GM21529 (cell line): ENCODE results near the gene ACVR1C.
"Not testable (repeated sequence)": the region's sequence is repeated elsewhere in the genome, so short reads cannot be mapped to it uniquely, and the experiment has no call there.

Source experiments
- ATAC-seq: cut with Tn5 transposase; IDR thresholded peaks from one replicate; pipeline ENCODE4 v1.9.1; 2021; ENCODE audit not compliant: unreplicated experiment

The ACVR1C gene

DNA sequence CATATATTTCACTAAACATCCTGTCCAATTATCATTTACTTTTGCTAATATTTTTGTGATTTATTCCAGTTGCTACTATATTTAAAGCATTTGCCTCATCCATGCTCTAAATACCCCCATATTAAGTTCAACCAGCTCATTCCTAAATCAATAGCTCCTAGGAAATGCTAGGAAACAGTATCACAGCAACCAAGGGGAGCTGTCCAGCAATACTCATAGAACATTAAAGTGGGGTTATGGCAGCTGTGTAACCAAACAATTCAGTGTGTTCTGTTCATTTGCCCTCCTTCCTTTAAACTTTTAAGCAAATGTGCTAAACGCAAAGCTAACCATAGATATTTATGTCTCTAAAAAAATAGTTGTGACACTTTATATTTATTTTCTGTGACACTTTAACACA lies 41.1 kb downstream of the ACVR1C start:
- ATAC-seq, result no peak

DNA sequence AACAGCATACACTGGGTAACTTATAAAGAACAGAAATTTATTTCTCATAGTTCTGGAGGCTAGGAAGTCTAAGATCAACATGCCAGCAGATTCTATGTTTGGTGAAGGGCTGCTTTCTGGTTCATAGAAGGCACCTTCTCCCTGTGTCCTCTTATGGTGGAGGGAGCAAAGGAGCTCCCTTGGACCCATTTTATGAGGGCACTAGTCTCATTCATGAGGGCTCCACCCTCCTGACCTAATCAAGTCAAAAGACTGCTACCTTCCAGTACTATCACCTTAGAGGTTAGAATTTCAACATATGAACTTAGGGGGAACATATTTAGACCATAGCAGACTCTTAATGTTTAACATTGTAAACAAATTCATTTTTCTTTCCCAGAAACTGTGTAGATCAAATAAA lies 54.5 kb downstream of the ACVR1C start:
- ATAC-seq, result no peak

DNA sequence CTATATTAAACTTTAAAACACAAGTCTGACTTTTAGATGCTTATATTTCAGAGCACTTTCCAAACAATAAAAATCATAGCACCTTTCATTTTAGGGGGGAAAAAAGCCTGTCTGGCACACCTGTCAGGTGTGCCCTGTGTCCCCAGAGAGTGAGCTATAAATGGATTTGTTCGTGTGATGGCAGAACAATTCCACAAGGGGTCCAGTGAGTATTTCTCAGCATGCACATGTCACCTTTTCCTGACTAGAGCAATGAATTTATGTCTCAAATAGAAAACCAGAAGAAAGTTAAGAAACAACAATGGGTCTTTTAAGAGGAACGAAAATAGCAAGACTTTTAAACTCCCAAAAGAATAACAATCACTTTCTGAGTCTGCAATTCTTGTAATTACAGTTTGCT lies 55.9 kb downstream of the ACVR1C start:
- no peak for ATAC-seq

DNA sequence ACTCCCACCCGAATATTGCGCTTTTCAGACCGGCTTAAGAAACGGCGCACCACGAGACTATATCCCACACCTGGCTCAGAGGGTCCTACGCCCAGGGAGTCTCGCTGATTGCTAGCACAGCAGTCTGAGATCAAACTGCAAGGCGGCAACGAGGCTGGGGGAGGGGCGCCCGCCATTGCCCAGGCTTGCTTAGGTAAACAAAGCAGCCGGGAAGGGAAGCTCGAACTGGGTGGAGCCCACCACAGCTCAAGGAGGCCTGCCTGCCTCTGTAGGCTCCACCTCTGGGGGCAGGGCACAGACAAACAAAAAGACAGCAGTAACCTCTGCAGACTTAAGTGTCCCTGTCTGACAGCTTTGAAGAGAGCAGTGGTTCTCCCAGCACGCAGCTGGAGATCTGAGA lies 62.0 kb downstream of the ACVR1C start:
- not testable (repeated sequence) for ATAC-seq

DNA sequence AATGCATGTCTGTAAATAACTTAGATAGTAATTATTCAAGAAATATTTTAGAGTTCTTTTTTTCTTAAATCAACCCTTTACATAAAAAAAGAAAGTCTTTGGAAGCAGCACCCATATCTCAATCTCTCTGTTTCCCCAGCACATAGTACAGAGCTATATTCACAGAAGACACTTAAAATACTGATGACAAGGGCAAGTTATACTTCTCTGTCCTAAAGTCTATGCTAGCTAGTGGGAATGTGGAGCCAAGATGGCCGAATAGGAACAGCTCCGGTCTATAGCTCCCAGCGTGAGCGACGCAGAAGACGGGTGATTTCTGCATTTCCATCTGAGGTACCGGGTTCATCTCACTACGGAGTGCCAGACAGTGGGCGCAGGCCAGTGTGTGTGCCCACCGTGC lies 62.6 kb downstream of the ACVR1C start:
- not testable (repeated sequence) for ATAC-seq

- no peak for ATAC-seq
Observed at GRCh38 chr2:157565550-157565949, 63.1 kb downstream of the ACVR1C start.

DNA sequence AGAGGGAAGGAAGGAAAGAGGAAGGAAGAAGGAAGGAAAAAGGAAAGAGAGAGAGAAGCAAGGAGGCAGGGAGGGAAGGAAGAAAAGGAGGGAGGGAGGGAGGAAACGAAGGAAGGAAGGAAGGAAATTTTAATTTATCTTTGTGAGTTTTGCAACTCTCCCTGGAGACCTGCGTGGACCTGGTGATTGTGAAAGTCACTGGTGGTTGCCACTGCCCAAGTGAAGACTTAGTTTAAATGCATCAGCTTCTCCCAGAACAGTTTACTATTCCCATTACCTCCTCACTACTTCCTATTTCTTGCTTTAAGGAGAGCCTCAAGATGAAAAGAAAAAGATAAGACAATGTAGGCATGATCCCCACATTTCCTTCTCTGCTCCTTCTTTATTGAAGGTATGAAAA lies 68.8 kb downstream of the ACVR1C start:
- ATAC-seq, result no peak

DNA sequence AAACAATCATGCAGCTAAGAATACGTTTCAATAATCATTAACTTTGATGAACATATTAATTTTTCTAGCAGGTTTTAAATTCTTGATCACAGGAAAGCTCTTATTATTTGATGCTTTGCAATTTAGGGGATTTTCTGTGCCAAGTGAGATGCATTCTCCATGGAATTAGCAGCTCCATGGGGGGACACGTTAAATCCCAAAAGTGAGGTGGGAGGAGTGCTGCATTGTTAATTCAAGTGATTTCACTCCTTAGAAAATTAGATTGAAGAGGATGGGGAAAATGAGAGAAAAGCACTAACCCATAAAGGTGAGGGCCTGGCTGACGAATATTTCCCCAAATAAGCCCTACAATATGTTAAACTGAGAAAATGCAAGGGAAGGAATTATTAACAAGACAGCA lies 69.2 kb downstream of the ACVR1C start:
- no peak for ATAC-seq

GRCh38 chr2:157559061-157559460 lies 69.6 kb downstream of the ACVR1C start:
- no peak for ATAC-seq

GRCh38 chr2:157557770-157558169 lies 70.9 kb downstream of the ACVR1C start:
- no peak for ATAC-seq

DNA sequence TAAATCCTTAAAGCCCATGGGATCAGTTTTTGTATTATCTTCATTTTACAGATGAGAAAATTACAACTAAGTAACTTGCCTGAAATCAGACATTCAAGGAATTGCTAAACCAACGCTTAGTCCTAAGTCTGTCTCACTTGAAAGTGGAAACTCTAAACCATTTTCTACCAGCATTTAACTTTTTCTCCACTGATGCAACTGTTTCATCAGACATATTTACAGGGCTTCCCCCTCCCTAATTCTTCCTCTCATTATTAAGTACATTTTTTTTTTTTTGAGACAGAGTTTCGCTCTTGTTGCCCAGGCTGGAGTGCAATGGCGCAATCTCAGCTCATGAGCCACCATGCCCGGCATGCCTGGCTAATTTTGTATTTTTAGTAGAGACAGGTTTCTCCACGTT lies 88.6 kb downstream of the ACVR1C start:
- ATAC-seq, result no peak

DNA sequence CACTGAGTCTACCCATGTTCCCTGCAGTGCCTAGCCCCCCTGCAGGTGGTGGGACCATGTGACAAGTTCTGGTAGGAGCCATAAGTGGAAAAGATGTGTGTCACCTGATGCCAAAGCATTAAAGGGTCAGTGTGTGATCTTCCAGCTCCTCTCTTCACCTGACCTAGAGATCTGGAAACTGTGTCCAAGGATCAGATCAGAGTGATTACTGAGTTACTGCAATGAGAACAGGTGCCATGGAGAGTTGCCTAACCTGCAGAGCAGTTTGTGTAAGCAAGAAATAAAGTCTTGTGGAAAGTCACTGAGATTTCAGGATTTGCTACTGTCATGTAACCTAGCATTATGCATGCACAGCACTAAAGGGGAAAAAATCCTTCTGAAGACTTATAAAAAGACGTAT lies 90.6 kb downstream of the ACVR1C start:
- no peak for ATAC-seq

- ATAC-seq, result no peak
Observed at GRCh38 chr2:157536815-157537214, 91.8 kb downstream of the ACVR1C start.

GRCh38 chr2:157528963-157529751 lies 99.5 kb downstream of the ACVR1C start:
- no peak for ATAC-seq

DNA sequence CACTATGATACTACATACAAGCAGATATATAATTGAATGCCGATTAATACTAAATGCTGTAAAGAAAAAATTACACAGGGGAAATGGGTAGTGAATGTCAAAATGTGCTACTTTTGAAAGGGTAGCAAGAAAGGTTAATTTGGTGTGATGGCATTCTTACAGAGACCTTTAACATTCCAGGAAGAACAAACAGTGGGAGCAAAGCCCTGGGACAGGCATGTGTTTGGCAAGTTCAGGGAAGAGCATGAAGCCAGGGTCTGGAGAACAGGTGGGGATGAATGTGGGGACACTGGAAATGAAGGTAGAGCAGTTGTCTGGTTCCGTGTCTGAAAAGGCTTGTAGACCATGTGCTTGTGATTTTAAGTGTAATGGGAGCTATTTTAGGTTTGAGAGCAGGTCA lies 102.6 kb downstream of the ACVR1C start:
- ATAC-seq, result no peak

DNA sequence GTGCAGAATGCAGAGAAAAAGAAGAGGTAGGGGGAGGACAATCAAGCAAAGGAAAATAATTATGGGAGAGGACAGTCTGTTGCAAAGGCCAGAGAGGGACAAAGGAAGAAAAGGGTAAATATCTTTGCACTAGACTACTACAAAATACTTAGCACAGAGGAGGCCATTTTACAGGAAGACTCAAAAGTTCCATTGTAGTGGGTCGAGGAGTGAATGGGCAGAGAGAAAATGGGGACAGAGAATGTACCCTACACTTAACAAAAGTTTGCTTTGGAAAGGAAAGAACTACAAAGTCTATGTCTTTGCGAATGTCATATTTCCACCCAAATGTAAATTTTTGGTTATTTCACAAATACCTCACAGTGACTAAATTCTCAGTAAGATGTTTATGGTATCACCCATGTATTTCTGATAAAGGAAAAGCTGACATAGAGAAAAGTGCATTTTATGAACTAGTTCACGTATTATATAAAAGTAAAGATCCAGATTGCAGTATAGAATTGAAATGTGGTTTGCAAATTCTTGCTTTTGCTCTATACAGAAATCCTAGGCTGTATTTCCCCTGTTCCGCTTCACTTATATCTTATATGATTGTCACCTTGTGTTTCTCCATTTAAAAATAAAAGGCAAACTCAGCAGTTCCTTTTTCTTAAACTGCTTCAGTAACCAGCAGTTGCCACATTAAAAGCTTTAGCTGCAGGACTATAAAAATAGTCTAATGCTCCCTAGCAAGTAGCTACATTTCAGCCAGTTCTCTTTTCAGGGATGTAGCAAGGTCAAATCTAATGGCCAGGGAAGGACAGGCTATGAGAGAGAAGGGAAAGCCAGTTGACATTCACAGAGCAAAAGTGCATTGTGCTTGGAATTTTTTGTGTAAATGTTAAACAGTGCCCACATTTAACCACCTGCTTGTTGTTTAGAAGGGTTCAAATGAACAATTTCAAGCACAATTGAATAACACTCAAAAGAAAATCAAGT lies 105.1 kb downstream of the ACVR1C start:
- no peak for ATAC-seq

- not testable (repeated sequence) for ATAC-seq
Observed at GRCh38 chr2:157514966-157515365, 113.7 kb downstream of the ACVR1C start.

DNA sequence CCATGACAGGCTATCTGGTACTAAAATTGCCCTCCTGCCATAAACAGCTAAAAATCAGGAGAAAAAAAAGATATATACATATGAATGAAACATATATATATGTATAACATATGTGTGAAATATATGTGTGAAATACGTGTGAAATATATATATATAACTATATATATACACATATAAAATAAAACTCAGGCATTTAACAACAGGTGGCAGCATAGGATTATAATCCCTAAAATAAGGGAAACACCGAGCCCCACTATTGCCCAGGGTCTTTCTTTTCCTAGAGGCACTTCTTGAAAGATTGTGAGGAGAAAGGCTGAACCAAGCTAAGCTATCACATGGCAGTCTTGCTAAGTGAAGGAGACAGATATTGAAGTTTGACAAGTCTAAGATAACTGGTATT lies 118.9 kb downstream of the ACVR1C start:
- ATAC-seq, result no peak

- ATAC-seq, result no peak
Observed at GRCh38 chr2:157508676-157509075, 120.0 kb downstream of the ACVR1C start.

DNA sequence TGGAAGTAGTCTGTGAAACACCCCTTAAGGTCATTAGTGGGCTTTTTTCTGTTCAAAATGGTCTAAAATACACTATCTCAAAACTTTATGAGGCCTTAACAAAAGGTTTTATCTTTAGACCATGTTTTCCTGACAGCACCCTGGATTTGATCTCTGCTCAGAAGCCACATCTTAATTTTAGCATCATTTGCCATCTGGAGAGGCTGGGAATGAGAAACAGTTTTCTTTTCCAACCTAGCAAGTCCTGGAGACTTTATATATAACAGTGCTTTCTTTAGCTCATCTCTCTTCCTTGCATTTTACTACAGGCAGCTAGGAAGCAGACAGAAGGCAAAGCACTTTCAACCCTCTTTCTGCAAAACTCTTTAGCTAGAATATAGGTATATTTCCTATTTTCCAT lies 122.1 kb downstream of the ACVR1C start:
- no peak for ATAC-seq

DNA sequence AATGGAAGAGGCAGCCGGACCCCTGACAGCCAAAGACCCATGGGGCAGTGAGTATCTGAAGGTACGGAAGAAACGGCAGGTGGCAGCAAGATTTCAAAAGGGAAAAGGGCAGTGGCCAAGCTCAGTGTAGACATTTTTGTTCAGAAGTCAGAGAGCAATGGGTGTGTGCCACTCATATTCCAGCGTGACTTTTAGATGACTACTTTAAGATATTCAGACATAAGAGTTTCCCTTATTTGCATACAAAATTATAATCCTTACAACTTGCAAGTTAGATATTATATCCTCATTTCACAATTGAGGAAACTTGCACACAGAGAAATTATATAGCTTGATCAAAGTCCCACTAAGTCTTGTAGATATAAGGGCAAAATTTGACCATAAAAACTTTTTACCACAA lies 124.0 kb downstream of the ACVR1C start:
- no peak for ATAC-seq

- ATAC-seq, result no peak
Observed at GRCh38 chr2:157501026-157501425, 127.6 kb downstream of the ACVR1C start.
